ENCODE results near the gene ARHGEF3.
"Not testable (repeated sequence)": the region's sequence is repeated elsewhere in the genome, so short reads cannot be mapped to it uniquely, and the experiment has no call there.

Gene ARHGEF3

DNA sequence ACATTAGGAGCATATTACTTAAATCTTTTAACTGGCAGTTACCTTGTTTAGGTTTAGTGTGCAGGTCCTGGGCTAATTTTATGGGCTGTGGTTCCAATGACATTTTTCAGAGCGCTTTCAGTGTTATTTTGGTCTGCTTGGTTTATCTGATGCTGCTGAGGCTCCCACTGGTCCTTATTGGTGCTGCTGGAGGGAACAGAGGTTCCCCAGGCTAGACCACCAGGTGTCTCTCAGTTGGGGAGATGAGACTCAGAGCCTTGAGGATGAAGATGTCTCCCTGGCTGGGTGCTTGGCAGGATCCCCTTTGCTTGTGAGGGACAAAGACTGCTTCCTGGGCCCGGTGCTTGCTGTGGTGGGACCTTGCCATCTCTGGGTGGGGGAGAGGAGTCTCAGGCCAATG lies 90.4 kb downstream of the ARHGEF3 start:
- DNase-seq, result no peak

DNA sequence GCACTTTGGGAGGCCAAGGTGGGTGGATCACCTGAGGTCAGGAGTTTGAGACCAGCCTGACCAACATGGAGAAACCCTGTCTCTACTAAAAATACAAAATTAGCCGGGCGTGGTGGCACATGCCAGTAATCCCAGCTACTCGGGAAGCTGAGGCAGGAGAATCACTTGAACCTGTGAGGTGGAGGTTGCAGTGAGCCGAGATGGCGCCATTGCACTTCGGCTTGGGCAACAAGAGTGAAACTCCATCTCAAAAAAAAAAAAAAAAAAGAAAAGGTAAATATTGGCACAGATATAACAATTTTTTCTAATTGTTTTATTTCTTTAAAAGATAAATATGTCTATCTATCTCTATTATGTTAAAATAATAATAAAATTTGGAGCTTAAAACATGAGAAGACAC lies 94.3 kb downstream of the ARHGEF3 start:
- DNase-seq, result not testable (repeated sequence)

GRCh38 chr3:56706629-56707028 lies 95.1 kb downstream of the ARHGEF3 start:
- no peak for DNase-seq

DNA sequence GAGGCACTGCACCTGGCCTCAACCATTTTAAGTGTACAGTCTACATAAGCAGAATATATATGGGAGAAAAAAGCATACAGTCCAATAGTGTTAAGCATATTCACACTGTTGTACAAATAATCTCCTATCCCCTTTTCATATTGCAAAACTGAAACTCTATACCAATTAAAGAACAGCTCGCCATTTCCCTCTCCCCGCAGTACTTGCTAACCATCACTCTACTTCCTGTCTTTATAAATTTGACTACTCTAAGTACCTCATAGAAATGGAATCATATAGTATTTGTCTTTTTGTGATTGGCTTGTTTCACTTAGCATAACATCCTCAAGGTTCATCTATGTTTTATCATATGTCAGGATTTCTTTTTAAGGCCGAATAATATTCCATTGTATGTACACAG lies 97.0 kb downstream of the ARHGEF3 start:
- no peak for DNase-seq

DNA sequence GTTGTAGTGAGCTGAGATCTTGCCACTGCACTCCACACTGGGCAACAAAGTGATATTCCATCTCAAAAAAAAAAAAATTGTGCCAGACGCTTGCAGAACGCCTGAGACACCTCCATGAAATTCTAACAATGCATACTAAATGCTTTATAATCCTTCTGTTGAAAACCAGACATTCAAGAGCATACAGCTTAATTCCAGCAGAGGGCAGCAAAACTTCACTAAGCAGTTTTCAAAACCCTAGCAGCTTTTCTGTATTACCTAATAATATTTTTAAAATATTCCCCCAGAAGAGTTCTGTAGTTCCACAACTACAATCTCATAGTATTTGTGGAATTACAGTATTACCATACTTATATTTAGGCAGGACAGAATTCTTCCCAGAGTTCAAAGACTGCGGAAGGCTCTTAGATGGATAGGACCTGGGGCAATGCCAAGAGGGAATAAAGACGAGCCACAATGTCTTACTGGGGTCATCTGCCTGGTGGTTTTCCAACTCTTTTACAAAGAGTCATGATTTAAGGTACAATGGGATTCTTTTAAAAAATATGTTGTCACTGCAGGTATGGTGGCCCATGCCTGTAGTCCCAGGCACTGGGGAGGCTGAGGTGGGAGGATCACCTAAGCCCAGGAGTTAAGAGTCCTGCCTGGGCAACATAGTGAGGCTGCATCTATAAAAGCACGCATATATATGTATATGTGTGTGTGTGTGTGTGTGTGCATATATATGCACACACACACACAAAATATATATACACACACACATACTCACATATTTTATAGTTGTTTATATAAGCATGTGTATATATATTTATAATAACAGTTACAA lies 99.0 kb downstream of the ARHGEF3 start:
- DNase-seq, result peak; percentile 58

GRCh38 chr3:56700151-56700550 lies 101.6 kb downstream of the ARHGEF3 start:
- no peak for DNase-seq

- no peak for DNase-seq
Measured at GRCh38 chr3:56694867-56695683, 106.7 kb downstream of the ARHGEF3 start.

GRCh38 chr3:56693750-56694149 lies 108.0 kb downstream of the ARHGEF3 start:
- DNase-seq, result peak; percentile 44

DNA sequence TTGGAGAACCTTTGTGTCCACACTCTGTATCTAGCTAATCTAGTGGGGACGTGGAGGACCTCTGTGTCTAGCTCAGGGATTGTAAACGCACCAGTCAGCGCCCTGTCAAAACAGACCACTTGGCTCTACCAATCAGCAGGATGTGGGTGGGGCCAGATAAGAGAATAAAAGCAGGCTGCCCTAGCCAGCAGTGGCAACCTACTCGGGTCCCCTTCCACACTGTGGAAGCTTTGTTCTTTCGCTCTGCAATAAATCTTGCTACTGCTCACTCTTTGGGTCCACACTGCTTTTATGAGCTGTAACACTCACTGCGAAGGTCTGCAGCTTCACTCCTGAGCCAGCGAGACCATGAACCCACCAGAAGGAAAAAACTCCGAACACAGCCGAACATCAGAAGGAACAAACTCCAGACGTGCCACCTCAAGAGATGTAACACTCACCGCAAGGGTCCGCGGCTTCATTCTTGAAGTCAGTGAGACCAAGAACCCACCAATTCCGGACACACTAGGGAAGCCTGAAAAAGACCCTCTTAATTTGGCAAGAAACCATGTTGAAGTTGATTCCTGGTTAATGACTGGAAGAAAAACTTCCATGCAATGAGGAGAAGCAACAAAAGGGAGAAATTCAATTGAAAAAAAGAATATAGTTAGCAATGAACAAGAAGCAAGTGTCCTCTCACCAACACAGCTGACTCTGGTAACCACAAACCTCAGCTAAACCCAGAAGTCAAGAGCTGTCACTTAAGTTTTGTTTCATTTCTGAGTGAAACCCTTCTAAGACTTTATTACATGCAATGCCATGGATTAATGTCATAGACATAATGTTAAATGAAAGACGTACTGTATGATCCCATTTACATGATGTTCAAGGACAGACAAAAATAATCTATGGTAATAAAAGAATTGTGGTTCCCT lies 109.0 kb downstream of the ARHGEF3 start:
- DNase-seq, result not testable (repeated sequence)

- not testable (repeated sequence) for DNase-seq
Measured at GRCh38 chr3:56692001-56692365, 109.8 kb downstream of the ARHGEF3 start.

GRCh38 chr3:56691165-56692000 lies 110.4 kb downstream of the ARHGEF3 start:
- no peak for DNase-seq

DNA sequence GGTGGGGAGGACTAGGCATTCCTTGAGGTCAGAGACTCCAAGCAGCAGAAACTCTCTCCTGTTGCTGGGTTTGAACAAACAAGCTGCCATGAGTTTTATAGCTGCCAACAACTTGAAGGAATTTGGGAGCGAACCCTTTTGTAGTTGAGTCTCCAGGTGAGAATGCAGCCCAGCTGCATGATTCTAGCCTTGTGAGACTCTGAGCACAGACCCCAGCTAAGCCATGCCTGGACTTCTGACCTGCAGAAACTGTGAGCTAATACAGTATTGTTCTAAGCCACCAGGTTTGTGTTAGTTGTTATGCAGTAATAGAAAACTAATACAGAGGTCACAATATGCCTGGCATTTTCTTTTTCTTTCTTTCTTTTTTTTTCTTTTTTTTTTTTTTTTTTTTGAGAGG lies 112.4 kb downstream of the ARHGEF3 start:
- DNase-seq, result no peak

- no peak for DNase-seq
Measured at GRCh38 chr3:56688191-56688590, 113.6 kb downstream of the ARHGEF3 start.

DNA sequence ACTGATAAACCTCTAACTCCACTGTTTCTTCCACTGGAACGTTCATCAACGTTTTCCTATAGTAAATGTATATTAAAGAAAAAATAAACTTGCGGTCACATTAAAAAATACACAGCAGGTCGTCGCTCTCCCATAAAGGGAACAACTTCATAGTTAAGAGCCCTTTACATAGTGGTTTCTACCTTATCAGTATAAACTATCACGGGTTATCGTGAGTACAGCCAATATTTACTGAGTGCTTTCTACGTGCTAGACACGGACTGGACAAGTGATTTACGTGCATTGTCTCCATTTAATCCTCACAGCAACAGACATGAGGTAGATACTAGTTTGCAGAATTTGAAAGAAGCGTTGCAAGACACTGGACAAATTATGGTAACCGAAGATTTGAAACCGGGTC lies 117.7 kb downstream of the ARHGEF3 start:
- no peak for DNase-seq

DNA sequence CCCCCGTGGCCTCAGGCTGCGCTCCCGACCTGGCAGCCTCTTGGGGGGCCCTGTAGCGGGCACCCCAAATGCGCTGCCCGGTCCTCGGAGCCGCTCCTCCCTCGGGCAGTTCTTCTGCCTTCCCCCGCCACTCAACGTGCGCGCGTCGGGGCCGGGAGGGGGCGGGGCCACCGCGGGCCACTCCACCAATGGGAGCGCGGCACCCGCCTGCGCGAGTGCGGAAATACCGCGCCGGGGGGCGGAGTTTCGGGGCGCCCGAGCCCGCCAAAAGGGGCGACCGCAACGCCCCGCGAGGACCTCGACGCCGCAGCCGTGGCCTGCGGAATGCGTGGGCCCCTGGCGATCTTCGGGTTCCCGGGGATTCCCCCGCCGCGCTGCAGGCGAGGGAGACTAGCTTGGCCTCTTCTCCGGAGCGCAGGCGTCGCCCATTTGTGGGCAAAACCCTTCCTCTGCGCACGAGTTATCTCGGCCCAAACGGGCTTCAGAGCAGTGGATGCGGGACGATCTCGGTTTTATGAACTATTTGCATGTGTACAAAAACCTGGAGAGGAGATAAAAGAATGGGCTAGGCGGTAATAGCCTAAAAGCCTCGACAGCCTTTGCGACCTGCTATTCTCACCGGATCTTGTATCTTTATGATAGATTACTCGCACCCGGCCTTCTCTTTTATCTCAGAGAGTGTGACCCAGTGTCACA lies 118.5 kb downstream of the ARHGEF3 start, which contains the start of gene TASOR:
Gene TASOR, minus strand, starts transcription at position 144 of the 696 bp plus-strand sequence. CDS start 259 bp downstream, outside the sequence.
- DNase-seq, result peak; percentile 89

GRCh38 chr3:56682462-56683121 lies 119.2 kb downstream of the ARHGEF3 start:
- DNase-seq, result peak; percentile 79

- peak; percentile 84 for DNase-seq
Measured at GRCh38 chr3:56681984-56682461, 119.7 kb downstream of the ARHGEF3 start.

DNA sequence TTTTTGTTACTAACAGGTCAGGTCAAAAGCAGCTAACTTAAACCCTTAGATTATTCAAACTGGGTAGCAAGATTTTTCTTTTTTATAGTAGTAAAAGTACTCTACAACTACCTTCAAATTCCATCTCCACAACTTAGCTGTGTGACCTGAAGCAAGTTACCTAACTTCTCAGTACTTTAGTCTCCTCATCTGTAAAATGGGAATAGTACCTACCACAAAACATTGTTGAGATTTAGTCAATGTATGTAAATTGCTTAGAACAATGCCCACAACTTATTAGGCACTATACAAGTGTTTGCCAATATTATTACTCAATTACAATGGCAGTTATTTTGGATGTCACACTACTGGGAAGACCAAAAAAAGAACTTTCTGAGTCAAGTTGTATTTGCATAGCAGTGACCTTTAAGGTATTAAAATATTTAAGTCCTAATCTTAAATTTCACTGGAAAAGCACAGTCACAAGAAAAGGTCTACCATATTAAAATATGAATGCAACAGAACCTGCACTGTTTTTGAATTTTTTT lies 121.6 kb downstream of the ARHGEF3 start:
- DNase-seq, result no peak

Data from femur (tissue), 1 donor.